Stimulated activated CD4-positive, alpha-beta T cell treated with anti-CD3 and anti-CD28 coated beads, TNF-alpha, amount 100 ng/mL, for 1 hour (primary cell): ENCODE results near the gene IGSF8.

Experiments used
- DNase-seq, 3 donors: peaks; one replicate each; pipeline ENCODE4 v3.0.0-alpha.2; 2020; ENCODE audit warnings: low read depth in 3 of 3, low spot score in 1 of 3

The IGSF8 gene

DNA sequence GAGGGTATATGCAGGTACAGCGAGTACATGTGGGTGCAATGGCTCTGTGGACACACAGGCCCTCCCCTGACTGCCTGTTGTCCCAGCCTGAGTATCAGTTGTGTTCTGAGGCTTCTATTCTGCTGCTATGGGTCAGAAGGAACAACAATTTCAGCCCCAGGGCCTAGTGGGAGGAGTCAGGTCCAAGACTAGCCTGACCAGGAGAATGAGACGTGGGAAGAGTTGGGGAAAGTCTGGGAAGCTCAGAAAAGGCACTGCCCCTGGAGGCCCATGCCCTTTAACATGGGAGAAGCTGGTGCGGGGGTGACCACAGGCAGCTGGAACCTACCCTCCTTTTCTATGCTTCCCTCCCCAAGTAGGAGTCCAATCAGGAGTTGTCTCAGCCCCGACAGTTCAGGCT, 7.7 kb downstream of the IGSF8 start:
- DNase-seq = no peak

DNA sequence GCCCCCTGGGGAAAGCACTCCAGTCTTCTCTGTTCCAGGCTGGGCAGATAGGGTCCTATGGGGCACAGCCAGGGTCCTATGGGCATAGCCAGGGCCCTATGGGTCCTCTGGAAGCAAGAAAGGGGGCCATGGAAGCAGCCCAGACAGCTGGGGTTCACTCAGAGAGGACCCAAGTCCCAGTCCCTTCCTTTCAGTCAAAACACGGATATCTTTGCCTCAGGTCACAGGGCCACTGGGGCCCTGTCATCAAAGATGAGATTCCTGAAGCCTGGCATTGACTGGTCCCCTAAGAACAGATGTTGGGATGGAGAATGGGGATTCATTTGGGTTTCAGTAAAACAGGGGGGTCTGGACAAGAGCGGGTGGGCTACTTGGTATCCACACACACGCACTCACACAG, 8.5 kb downstream of the IGSF8 start:
- DNase-seq = no peak

DNA sequence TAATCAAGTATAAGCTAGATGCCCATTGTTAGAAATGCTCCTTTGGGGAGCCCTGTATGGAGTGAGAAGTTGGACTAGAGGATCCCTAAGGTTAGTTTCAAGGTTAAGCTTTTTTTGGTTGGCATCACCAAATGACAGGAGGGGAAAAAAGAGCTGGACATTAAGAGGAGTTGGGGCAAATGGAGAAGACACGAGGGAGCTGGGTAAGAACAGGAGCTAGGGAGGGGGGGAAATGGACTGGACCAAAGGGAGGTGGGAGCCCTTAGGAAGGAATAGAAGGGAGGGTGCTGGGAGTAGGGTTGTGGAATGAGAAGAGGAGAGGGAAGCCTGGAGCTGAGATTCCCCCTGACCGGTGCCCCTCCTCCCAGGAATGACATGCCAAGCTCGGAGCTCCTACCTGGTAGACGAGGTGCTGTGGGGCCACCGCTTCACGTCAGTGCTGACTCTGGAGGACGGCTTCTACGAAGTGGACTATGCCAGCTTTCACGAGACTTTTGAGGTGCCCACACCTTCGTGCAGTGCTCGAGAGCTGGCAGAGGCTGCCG, 11.2 kb downstream of the IGSF8 start:
- DNase-seq = no peak

DNA sequence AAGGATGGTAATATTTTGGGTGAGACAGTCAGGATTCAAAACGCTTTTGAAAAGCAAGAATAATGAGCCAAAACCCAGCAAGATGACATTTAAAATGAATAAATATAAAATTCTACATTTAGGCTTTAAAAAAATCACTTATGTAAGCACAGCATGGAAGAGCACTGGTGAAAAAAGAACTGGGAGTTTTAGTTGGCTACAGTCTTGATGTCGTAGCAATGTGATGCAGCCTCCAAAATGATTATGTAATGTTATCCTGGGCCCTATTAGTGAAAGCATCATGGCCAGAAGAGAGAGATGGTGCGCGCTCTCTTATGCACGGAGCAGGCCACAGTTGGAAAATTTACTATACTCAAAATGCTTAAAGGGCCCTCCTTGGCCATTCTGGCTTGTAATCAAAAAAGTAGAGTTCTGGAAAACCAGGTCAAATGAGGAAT, 11.9 kb downstream of the IGSF8 start:
- no peak for DNase-seq

DNA sequence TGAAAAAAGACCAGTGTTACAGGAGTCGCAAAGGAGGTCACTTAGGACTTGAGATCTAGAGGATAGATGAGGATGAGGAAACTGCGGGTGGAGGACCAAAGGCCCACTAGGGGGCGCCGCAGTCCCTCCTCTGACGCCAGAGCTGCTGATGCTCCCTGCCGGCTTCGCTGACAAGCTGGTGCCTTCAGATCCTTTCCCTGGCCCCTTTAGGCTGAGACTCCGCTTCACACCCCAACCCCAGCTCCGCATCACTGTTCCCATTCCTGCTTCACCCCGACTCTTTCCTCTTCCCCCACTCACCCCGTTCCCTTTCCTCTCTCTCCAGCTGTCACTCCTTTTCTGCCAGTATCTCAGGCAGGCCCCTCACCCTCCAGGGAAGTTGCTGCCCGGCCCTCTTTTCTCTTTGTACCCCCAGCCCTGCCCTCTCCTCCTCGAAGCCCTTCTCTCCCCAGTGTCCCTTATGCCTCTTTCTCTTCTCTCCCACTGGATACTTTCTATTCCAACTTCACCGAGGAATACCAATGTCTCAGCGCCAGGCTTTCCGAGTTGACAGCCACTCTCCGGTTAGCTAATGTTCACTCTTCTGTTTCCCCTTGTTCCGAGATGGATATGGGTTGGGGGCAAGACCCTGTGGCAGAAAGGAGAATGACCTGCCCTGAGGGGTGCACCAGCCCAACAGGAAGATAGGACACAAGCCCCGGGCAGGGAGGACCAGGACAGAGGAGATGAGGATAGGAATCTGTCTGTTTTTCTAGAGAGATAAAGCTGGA, 12.5 kb downstream of the IGSF8 start:
- peak; percentile 35 to 71 (median 58) for DNase-seq

DNA sequence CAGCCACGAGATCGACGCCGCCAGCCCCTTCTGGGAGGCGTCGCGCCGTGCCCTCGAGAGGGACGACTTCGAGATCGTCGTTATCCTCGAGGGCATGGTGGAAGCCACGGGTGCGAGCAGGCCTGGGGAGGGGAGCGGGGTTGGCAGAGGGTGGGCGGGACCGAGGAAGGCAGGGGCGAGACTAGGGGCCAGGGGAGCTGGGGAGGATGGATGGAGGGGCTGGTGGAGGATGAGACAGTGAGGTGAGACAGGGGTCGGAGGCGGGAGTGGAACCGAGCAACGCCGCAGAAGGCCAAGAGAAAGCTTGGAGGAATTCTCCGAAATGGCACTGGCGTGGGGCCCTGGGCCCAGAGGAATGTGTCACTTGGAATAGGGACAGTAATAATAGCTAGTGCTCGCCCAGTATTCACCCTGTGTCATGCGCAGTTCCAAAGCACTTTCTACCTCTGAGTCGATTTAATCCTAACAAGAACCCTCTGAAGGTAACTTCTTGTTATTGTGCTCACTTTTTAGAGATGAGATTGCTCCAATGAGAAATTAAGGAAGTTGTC, 13.6 kb downstream of the IGSF8 start:
- DNase-seq = no peak

DNA sequence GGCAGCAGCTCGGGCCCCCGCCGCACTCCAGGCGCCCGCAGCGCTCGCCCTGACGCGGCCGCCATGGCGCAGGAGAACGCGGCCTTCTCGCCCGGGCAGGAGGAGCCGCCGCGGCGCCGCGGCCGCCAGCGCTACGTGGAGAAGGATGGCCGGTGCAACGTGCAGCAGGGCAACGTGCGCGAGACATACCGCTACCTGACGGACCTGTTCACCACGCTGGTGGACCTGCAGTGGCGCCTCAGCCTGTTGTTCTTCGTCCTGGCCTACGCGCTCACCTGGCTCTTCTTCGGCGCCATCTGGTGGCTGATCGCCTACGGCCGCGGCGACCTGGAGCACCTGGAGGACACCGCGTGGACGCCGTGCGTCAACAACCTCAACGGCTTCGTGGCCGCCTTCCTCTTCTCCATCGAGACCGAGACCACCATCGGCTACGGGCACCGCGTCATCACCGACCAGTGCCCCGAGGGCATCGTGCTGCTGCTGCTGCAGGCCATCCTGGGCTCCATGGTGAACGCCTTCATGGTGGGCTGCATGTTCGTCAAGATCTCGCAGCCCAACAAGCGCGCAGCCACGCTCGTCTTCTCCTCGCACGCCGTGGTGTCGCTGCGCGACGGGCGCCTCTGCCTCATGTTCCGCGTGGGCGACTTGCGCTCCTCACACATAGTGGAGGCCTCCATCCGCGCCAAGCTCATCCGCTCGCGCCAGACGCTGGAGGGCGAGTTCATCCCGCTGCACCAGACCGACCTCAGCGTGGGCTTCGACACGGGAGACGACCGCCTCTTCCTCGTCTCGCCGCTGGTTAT, 14.2 kb downstream of the IGSF8 start:
- peak; percentile 25 to 69 (median 47) for DNase-seq

DNA sequence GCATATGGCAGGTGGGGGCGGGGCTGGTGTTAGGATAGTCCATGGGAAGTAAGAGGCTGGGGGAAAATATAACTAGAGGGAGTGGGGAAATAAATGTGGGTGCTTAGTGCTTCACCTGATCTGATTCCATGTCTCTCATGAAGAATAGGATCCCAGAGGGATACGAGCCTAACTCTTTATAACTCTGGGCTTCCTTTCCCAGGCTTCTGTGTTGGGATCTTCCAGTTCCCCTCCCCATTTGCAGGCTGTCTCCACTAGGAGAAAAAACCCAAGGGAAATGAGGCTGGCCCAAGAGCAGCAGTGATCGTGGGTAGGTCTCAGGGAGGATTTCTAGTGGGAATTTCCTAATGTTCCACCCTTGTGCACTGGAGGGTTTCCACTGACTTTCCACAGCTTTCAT, 15.5 kb downstream of the IGSF8 start:
- no peak for DNase-seq

DNA sequence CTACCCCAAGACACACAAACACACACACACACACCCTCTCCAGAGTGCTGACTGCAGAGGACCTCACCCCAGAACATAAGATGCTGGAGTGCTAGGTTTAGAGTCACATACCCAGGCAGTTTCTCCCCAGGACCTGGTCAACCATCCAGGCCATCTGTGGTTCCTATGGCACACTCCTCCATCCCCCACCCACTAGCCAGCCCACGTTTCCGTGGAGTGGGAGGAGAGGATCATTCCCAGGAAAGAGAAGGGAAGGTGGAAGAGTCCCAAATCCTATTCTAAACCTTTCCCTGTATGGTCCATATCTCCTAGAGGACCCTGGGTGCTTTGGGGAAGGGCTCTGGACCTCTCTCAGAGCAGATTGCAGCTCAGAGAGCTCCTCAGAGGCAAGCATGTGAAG, 15.9 kb downstream of the IGSF8 start:
- no peak for DNase-seq

DNA sequence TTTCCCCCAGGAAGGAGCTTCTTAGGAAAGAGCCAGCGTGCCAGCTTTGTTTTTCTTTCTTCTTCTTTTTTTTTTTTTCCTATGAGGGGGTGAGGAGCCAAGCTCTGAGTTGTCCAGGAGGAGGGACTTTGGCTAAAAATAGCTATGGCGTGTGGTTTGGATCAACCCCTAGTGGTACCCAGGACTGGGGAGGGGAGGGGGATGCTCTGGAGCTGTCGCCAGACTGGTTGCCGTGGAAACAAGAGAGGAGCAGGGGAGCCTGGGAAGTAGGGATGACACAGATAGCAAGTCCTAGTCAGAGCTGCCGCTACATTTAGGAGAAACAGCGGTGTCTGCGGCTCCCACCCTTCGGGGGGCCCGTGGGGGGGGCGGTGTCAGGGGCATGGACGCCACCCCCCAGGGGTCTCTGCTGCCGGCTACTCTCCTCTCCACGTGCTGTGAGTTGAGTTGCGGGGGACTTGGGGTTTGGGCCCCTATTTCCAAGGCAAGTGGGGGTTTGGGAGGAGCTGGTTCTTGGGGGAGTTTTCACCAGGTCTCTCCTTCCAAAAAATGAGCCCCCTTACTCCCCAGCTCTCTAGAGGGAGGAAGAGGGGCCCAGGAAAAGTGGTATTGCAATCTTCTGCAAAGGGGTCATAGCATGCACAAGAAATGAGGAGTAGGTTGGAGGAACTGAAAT, 17.0 kb downstream of the IGSF8 start, which contains the start of gene KCNJ9:
KCNJ9 (plus strand) TSS at position 278 of the 676 bp plus-strand sequence. CDS start 2,493 bp downstream, outside the sequence.
- DNase-seq = no peak

DNA sequence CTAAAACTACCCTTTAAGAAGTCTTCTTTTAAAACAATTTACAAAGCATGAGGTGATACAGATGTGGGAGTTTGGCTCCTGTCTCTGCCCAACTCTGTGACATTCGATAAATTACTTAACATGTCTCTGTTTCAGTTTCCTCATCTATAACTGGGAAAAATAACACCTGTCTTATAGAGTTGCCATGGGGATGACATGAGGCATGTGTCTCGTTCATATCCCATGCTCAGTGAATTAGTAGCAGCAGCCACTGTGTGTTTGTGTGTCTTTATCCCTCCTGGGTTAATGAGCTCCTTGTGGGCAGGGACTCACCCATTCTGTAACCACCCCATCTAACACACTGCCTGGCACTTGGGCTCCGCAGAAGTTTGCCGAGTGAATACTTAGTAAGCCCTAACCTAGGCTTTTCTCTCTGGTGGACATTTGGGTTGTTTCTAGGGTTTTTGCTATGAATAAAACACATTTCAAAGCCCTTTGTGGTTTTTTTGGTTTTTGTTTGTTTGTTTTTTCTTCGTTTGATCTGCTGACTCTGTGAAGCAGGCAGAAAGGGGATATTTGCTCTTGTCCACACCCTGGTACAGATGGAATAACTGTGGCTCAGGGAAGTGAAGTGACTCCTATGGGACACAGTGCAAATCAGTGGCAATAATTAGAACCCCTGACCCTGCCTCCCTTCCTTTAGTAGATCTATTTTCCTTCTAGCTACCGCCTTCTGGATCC, 17.9 kb downstream of the IGSF8 start:
- DNase-seq = no peak

DNA sequence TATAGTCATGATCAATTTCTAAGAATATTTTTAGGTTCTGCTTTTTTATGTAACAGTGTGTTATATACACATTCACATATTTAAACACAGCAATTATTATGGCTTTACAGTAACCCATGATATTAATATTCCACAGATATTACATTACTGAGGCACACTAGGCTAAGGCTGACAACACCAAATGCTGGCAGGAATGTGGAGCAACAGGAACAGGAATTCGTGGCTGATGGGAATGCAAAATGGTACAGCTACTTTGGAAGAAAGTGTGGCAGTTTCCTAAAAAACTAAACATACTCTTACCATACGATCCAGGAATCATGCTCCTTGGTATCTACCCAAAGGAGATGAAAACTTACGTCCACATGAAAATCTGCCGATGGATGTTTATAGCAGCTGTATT, 19.0 kb downstream of the IGSF8 start:
- DNase-seq = no peak

DNA sequence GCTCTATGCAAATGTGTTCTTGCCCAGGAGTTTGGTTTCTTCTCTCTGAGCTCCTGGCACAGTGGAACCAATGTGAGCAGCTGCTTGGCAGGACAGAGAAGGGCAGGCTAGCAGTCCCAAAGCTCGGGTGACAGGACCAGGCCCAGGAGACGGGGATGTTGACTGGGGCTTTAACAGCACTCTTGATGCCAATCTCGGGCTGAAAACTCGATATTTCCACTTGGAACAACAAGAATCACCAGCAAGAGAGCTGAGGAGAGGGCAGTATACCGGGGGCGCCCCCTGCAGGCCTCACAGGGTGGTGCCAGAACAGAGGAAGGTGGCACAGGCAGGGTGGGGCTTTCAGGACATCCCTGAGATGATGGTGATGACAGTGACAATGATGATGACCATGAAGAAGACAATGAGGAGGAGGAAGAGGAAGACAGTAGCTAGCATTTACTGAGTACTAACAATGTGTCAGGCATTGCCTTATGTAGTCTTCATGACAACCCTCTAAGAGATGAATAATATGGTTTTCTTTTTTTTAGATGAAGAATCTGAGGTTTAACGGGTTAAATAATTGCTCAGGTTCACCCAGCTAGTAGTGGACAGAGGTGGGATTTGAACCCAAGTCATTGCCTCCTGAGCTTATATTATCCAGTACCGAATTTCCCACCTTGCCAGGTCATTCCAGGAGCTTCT, 19.8 kb downstream of the IGSF8 start:
- peak in 1 of 3 donors; percentile 45 for DNase-seq

DNA sequence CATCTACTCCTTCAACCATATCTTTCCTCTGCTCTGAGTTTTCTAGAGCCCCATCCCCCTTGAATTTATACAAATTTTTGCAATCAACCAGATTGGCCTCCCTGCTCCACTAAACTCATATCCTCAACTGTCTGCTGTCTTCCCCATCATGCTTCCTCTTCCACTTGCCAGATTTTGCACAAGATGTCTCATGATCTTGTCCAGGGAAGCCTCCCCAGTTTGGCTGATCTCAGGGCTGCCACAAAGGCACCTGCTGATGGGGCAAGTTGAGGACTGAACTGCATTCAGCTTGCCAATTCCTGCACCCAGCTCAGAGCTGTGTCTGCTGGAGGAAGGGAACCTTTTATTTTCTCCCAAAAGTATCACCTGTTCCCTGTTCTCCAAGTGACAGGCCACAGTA, 20.9 kb downstream of the IGSF8 start:
- DNase-seq = no peak

DNA sequence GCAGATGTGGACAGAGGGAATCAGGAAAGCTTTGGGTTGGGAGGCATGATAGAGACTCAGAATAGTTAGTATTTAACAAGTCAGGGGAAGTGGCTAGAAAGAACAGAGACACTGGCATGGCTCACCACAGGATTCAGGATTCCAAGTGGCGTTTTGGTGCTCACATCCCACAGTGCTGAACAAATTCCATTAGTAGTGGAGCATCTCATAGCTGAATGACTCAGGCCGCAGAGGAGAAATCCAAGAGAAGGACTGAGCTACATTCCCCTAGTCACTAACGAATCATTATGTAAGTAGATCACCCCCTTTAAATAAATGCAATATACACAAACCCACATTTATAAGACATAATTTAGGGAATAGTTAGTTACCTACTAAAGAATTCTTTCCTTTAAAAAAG, 22.1 kb downstream of the IGSF8 start:
- DNase-seq = no peak

DNA sequence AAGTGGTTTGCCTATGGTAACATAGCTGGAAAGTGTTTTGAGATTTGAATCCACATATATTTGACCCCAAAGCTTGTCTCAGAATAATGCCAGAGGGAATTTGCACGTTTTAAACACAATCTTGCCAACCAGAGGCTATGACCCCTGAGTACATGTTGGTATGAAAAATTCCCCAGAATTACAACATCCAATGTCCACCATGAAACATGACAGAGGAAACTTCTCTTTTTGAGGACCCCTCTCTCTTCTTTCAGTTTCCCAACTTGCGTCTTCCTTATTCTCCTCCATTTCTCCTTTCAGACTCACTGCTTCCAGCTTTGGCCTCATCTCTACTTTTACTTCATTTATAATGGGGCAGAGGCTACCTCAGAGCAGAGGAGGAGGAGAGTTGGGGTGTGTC, 22.6 kb downstream of the IGSF8 start:
- no peak for DNase-seq

DNA sequence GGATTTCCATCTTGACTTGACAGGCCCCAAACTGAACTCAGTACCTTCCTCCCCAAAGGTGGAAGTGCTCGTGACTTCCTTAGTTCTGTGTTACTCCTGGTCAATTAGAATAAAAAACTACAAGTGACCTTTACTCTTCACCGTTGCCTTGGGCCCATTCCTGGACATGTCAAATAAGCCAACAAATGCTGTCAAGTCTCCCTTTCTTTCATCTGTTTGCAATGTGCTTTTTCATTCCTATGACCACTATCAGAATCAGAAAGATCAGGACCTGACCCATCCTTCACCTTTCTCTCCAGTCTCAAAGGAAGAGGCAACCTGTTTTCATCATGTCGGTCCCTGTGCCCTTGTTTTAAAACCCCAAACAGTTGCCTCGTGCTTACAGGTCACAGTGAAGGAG, 23.6 kb downstream of the IGSF8 start:
- no peak for DNase-seq

DNA sequence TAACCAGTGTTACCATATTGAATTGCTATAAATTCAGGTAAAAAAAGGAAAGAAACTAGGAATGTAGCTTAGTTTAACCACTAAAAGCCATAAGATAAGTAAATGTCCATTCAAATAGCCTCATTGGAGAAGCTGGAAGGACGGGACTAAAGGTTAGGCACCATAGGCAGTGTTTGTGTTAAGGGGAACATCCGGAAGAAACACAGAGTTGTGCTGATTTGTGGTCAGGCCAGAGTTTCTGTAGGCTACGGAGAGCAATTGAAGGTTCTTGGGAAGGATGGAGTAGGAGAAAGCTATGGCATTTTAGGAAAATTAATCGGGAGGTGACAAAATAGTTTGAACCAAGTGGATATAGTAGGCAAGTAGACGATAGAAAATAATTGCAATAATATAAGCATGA, 27.1 kb downstream of the IGSF8 start:
- no peak for DNase-seq

DNA sequence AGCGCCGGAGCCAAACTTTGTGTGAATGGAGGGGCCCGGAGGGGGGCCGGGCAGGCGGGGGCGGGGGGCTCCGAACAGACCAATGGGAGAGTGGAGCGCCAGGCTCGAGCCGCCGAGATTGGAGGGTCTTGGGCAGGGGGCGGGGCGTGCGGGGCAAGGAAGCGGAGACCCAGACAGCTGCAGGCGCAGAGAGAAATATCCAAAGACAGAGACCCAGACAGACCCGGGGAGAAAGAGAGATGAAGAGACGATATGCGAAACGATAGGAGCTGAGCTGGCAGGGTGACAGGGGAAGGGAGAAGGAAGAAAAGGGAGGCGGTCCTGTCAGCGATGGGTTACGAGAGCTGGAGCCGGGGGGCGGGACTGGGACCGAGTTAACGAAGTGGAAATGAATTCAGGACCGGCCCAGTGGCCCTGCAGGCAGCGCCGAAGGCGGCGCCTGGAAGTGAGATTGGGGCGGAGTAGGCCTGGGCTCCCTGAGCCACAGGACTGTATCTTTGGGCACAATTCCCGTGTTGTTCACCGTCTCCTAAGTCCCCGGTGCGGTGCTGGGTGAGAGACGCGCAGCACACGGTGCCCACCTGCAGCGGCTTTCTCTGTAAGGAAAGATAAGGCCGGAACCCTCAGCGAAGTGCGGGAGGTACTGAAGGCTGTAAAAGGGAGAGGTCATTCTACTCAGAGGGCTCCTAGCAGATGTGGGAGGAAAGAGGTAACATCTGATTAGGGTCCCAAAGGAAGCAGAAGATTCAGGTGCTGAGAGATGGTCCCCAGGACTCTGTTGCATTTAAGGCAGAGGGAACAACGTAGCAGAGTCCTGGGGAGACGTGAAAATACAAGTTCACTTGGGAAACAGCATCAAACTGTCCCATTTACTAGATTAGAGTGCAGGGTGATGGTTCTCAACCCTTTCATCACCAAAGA, 27.9 kb downstream of the IGSF8 start:
- DNase-seq = peak; percentile 12 to 56 (median 55)
